K562 (cell line): ENCODE measurements around the gene FBN3. TPM values are rescaled to one million over a fixed set of nuclear protein-coding genes. Genes with fewer than 3 reads are reported as not detected.
A peak's percentile ranks its signal among the peaks of the same experiment; 100 is the strongest.

Experiments used
- CC2D1A ChIP-seq: fragments of 450-650 bp; IDR thresholded peaks from 2 replicates; pipeline ENCODE4 v1.6.1; 2017; ENCODE audit warnings: mild to moderate bottlenecking
- DLX4 ChIP-seq: fragments of 250-450 bp; sonication (Bioruptor Pico); IDR thresholded peaks from 2 replicates; pipeline ENCODE4 v1.6.1; 2021; ENCODE audit warnings: mild to moderate bottlenecking
- MAZ ChIP-seq, 2 experiments: fragments of 450-650 bp in 1 of 2; sonication (generic) in 1 of 2; formaldehyde crosslinking; IDR thresholded peaks in 1 of 2; conservative IDR thresholded peaks in 1 of 2; 2 replicates each; pipeline versions ENCODE4 v1.4.0 to v1.5.0; 2020; ENCODE audit warnings: mild to moderate bottlenecking in 1 of 2, missing genetic modification reagents in 1 of 2
- PHB ChIP-seq: fragments of 250-450 bp; sonication (Bioruptor Pico); IDR thresholded peaks from 2 replicates; pipeline ENCODE4 v1.5.0; 2021
- PRMT5 ChIP-seq: sonication (generic); formaldehyde crosslinking; IDR thresholded peaks from 2 replicates; pipeline ENCODE4 v1.5.0; 2020; ENCODE audit warnings: missing genetic modification reagents
- RAD21 ChIP-seq, 2 experiments: fragments of 250-450 bp in 1 of 2; fragments of 450-650 bp in 1 of 2; sonication (Bioruptor Pico) in 1 of 2; formaldehyde crosslinking in 1 of 2; IDR thresholded peaks in 1 of 2; conservative IDR thresholded peaks in 1 of 2; 2 replicates each; pipeline versions ENCODE4 v1.4.0 to v1.8.0; 2020 to 2022; ENCODE audit warnings: mild to moderate bottlenecking in 2 of 2, moderate library complexity in 1 of 2
- YY1 ChIP-seq, 3 experiments: IDR thresholded peaks; 2 replicates each; pipeline ENCODE4 v1.6.1; 2011; ENCODE audit warnings: low read length in 2 of 3, mild to moderate bottlenecking in 2 of 3, moderate library complexity in 2 of 3, borderline replicate concordance in 1 of 3, control low read depth in 1 of 3, low read depth in 1 of 3; ENCODE audit not compliant: insufficient read depth in 3 of 3, insufficient replicate concordance in 2 of 3, control insufficient read depth in 1 of 3, insufficient read length in 1 of 3; ENCODE audit errors: extremely low read depth in 1 of 3
- polyA plus RNA-seq, 8 experiments: library from polyadenylated mRNA; depleted of rRNA in 4 of 8; stranded (reverse) in 5 of 8; unstranded in 3 of 8; fragments of >200 nt; fragmentation: Nextera tagmentation in 2 of 8; fragmentation: Illumina TruSeq in 1 of 8; extraction: Ambion mirVana in 2 of 8; extraction: Trizol in 1 of 8; gene quantifications; 2 replicates each; pipeline versions ENCODE4 v1.2.1 to v1.2.3, GENCODE V29; 2011 to 2014; ENCODE audit warnings: inconsistent platforms in 1 of 8, missing spikeins in 1 of 8
- total RNA-seq, 7 experiments: library from RNA; depleted of rRNA in 6 of 7; stranded (reverse); fragments of >200 nt in 6 of 7; fragmentation: Illumina TruSeq in 2 of 7; extraction: Trizol in 2 of 7; gene quantifications; 2 replicates each; pipeline versions ENCODE4 v1.2.1 to v1.2.3, GENCODE V29; 2011 to 2021; ENCODE audit warnings: low replicate concordance in 1 of 7
- TF ChIP-seq, protein P1 (sequence below), 2 experiments: IDR thresholded peaks; 2 replicates each; pipeline ENCODE4 v1.6.1; 2011; ENCODE audit warnings: borderline replicate concordance in 1 of 2, control low read depth in 1 of 2, low read depth in 1 of 2, low read length in 1 of 2, mild to moderate bottlenecking in 1 of 2, mixed read lengths in 1 of 2, moderate library complexity in 1 of 2; ENCODE audit not compliant: insufficient read depth in 1 of 2, insufficient read length in 1 of 2, poor library complexity in 1 of 2, severe bottlenecking in 1 of 2; ENCODE audit errors: extremely low read depth in 1 of 2
- TF ChIP-seq, protein P2 (sequence below): IDR thresholded peaks from 2 replicates; pipeline ENCODE4 v1.6.1; 2014; ENCODE audit warnings: antibody characterized with exemption

FBN3 gene
- total and polyA plus RNA-seq, 9 of the 15 experiments (the other 6 are each of a cell fraction or from before 2014, with no cell fraction given) = under 0.01 to 0.29 (median 0.01) TPM; not detected in 4

DNA sequence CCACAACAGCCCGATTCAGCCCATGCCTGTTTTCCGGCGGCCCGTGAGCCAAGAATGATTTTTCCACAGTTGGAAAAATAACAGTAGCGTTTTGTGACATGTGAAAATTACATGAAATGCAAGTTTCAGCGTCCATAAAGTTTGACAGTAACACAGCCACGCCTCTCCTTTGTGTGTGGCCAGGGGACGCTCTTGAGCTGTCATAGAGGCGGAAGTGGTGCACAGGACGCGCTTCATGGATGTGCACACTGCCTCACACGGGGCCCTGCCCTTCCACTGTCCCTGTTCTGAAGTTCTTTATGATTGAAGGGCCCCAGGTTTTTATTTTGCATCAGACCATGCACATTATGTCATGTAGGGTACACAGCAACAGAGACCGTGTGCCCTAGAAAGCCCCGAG lies 131.6 kb downstream of the FBN3 start (continued):
- TF ChIP-seq RAD21 (CRISPR knock-in tag; conservative IDR thresholded peaks at IDR 0.05 in 1 of 2, IDR thresholded peaks at IDR 0.05 in 1 of 2) (peak; percentile 74 to 97), CC2D1A (peak; percentile 55; the same call in 1 of the 2 replicates), DLX4 (CRISPR knock-in tag) (no peak), PHB (no peak), PRMT5 (CRISPR knock-in tag) (no peak), YY1 (IDR thresholded peaks at IDR 0.05; ENCODE audit: borderline replicate concordance in 1 of 3, control insufficient read depth in 1 of 3, extremely low read depth in 1 of 3, insufficient read depth in 3 of 3, insufficient read length in 1 of 3, insufficient replicate concordance in 2 of 3, low read depth in 1 of 3, low read length in 2 of 3) (peak in 1 of 3 experiments; percentile 34), MAZ (CRISPR knock-in tag; conservative IDR thresholded peaks at IDR 0.05 in 1 of 2, IDR thresholded peaks at IDR 0.05 in 1 of 2) (peak in 1 of 2 experiments; percentile 33; a peak in 1 of 4 replicates)
- TF ChIP-seq, protein P1, sequence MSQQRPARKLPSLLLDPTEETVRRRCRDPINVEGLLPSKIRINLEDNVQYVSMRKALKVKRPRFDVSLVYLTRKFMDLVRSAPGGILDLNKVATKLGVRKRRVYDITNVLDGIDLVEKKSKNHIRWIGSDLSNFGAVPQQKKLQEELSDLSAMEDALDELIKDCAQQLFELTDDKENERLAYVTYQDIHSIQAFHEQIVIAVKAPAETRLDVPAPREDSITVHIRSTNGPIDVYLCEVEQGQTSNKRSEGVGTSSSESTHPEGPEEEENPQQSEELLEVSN (IDR thresholded peaks at IDR 0.05; ENCODE audit: borderline replicate concordance in 1 of 2, extremely low read depth in 1 of 2, insufficient read depth in 1 of 2, insufficient read length in 1 of 2, low read depth in 1 of 2, low read length in 1 of 2, poor library complexity in 1 of 2, severe bottlenecking in 1 of 2) = peak in 1 of 2 experiments; percentile 17
- TF ChIP-seq, protein P2, sequence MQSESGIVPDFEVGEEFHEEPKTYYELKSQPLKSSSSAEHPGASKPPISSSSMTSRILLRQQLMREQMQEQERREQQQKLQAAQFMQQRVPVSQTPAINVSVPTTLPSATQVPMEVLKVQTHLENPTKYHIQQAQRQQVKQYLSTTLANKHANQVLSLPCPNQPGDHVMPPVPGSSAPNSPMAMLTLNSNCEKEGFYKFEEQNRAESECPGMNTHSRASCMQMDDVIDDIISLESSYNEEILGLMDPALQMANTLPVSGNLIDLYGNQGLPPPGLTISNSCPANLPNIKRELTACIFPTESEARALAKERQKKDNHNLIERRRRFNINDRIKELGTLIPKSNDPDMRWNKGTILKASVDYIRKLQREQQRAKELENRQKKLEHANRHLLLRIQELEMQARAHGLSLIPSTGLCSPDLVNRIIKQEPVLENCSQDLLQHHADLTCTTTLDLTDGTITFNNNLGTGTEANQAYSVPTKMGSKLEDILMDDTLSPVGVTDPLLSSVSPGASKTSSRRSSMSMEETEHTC = no peak

Other genes starting within 250 kb of the FBN3 start
Only the 7 nearest of the 14 such genes appear.
- gene ELAVL1, start 144.0 kb downstream of the FBN3 start, total RNA-seq (2014; rRNA removed) = 56.5 and 66.5 TPM in 2 replicates
- 69.8 and 72.7 TPM in 2 replicates for gene ELAVL1, start 144.0 kb downstream of the FBN3 start, total RNA-seq (2014; rRNA removed; fragmentation: Illumina TruSeq; extraction: Trizol)
- 80.1 and 83.1 TPM in 2 replicates for gene ELAVL1, start 144.0 kb downstream of the FBN3 start, total RNA-seq (2015; rRNA removed; fragmentation: Illumina TruSeq; extraction: Trizol)
- gene ELAVL1, start 144.0 kb downstream of the FBN3 start, total RNA-seq (2021) = 172 and 176 TPM in 2 replicates
- 46.9 and 69.2 TPM in 2 replicates for gene ELAVL1, start 144.0 kb downstream of the FBN3 start, polyA plus RNA-seq (2011; rRNA removed)
- 149 and 156 TPM in 2 replicates for gene ELAVL1, start 144.0 kb downstream of the FBN3 start, polyA plus RNA-seq (2014; fragmentation: Illumina TruSeq; extraction: Trizol)
- gene ELAVL1, start 144.0 kb downstream of the FBN3 start, polyA plus RNA-seq (2014; fragmentation: Nextera tagmentation; extraction: Ambion mirVana) = 1 to 10 TPM; 4.3 to 6.9 TPM
- gene ELAVL1, start 144.0 kb downstream of the FBN3 start, polyA plus RNA-seq (2014; rRNA removed) = 63.7 and 78.3 TPM in 2 replicates
- gene CCL25, start 96.8 kb downstream of the FBN3 start, total RNA-seq (2014; rRNA removed) = not detected in 2 replicates
- not detected in 2 replicates for gene CCL25, start 96.8 kb downstream of the FBN3 start, total RNA-seq (2014; rRNA removed; fragmentation: Illumina TruSeq; extraction: Trizol)
- not detected in 2 replicates for gene CCL25, start 96.8 kb downstream of the FBN3 start, total RNA-seq (2015; rRNA removed; fragmentation: Illumina TruSeq; extraction: Trizol)
- not detected in 2 replicates for gene CCL25, start 96.8 kb downstream of the FBN3 start, total RNA-seq (2021)
- 0.15 TPM in 1 of 2 replicates, not detected in the other for gene CCL25, start 96.8 kb downstream of the FBN3 start, polyA plus RNA-seq (2011; rRNA removed)
- not detected in 2 replicates for gene CCL25, start 96.8 kb downstream of the FBN3 start, polyA plus RNA-seq (2014; fragmentation: Illumina TruSeq; extraction: Trizol)
- gene CCL25, start 96.8 kb downstream of the FBN3 start, polyA plus RNA-seq (2014; fragmentation: Nextera tagmentation; extraction: Ambion mirVana) = not detected
- not detected in 2 replicates for gene CCL25, start 96.8 kb downstream of the FBN3 start, polyA plus RNA-seq (2014; rRNA removed)
- gene CERS4, start 59.8 kb upstream of the FBN3 start, total RNA-seq (2014; rRNA removed) = 3.8 and 5.2 TPM in 2 replicates
- 1.1 and 1.4 TPM in 2 replicates for gene CERS4, start 59.8 kb upstream of the FBN3 start, total RNA-seq (2014; rRNA removed; fragmentation: Illumina TruSeq; extraction: Trizol)
- 2.0 and 2.8 TPM in 2 replicates for gene CERS4, start 59.8 kb upstream of the FBN3 start, total RNA-seq (2015; rRNA removed; fragmentation: Illumina TruSeq; extraction: Trizol)
- gene CERS4, start 59.8 kb upstream of the FBN3 start, total RNA-seq (2021) = 3.7 and 3.8 TPM in 2 replicates
- gene CERS4, start 59.8 kb upstream of the FBN3 start, polyA plus RNA-seq (2011; rRNA removed) = 4.4 and 7.4 TPM in 2 replicates
- gene CERS4, start 59.8 kb upstream of the FBN3 start, polyA plus RNA-seq (2014; fragmentation: Illumina TruSeq; extraction: Trizol) = 1.3 and 3.1 TPM in 2 replicates
- gene CERS4, start 59.8 kb upstream of the FBN3 start, polyA plus RNA-seq (2014; fragmentation: Nextera tagmentation; extraction: Ambion mirVana) = under 1 TPM in 1 of 2 experiments, not detected in 1; 0.14 TPM
- 4.3 and 5.6 TPM in 2 replicates for gene CERS4, start 59.8 kb upstream of the FBN3 start, polyA plus RNA-seq (2014; rRNA removed)
- 71.4 and 100 TPM in 2 replicates for gene CD320, start 158.8 kb upstream of the FBN3 start, total RNA-seq (2014; rRNA removed)
- gene CD320, start 158.8 kb upstream of the FBN3 start, total RNA-seq (2014; rRNA removed; fragmentation: Illumina TruSeq; extraction: Trizol) = 7.9 and 13.3 TPM in 2 replicates
- gene CD320, start 158.8 kb upstream of the FBN3 start, total RNA-seq (2015; rRNA removed; fragmentation: Illumina TruSeq; extraction: Trizol) = 42.3 and 45.6 TPM in 2 replicates
- 94.5 and 97.0 TPM in 2 replicates for gene CD320, start 158.8 kb upstream of the FBN3 start, total RNA-seq (2021)
- gene CD320, start 158.8 kb upstream of the FBN3 start, polyA plus RNA-seq (2011; rRNA removed) = 34.4 and 42.4 TPM in 2 replicates
- 29.4 and 47.0 TPM in 2 replicates for gene CD320, start 158.8 kb upstream of the FBN3 start, polyA plus RNA-seq (2014; fragmentation: Illumina TruSeq; extraction: Trizol)
- 1 to 10 TPM in 1 of 2 experiments, under 1 TPM in 1; 0.45 to 2.5 TPM for gene CD320, start 158.8 kb upstream of the FBN3 start, polyA plus RNA-seq (2014; fragmentation: Nextera tagmentation; extraction: Ambion mirVana)
- gene CD320, start 158.8 kb upstream of the FBN3 start, polyA plus RNA-seq (2014; rRNA removed) = 75.0 and 81.0 TPM in 2 replicates
- gene NDUFA7, start 171.8 kb upstream of the FBN3 start, total RNA-seq (2014; rRNA removed) = 114 and 148 TPM in 2 replicates
- gene NDUFA7, start 171.8 kb upstream of the FBN3 start, total RNA-seq (2014; rRNA removed; fragmentation: Illumina TruSeq; extraction: Trizol) = 49.8 and 70.8 TPM in 2 replicates
- 134 and 142 TPM in 2 replicates for gene NDUFA7, start 171.8 kb upstream of the FBN3 start, total RNA-seq (2015; rRNA removed; fragmentation: Illumina TruSeq; extraction: Trizol)
- gene NDUFA7, start 171.8 kb upstream of the FBN3 start, total RNA-seq (2021) = 101 and 105 TPM in 2 replicates
- 79.6 and 135 TPM in 2 replicates for gene NDUFA7, start 171.8 kb upstream of the FBN3 start, polyA plus RNA-seq (2011; rRNA removed)
- gene NDUFA7, start 171.8 kb upstream of the FBN3 start, polyA plus RNA-seq (2014; fragmentation: Illumina TruSeq; extraction: Trizol) = 212 and 228 TPM in 2 replicates
- 100 to 1,000 TPM; 312 to 348 TPM for gene NDUFA7, start 171.8 kb upstream of the FBN3 start, polyA plus RNA-seq (2014; fragmentation: Nextera tagmentation; extraction: Ambion mirVana)
- 152 and 187 TPM in 2 replicates for gene NDUFA7, start 171.8 kb upstream of the FBN3 start, polyA plus RNA-seq (2014; rRNA removed)
- gene RPS28, start 171.9 kb upstream of the FBN3 start, total RNA-seq (2014; rRNA removed) = 1,864 and 2,438 TPM in 2 replicates
- 130 and 165 TPM in 2 replicates for gene RPS28, start 171.9 kb upstream of the FBN3 start, total RNA-seq (2014; rRNA removed; fragmentation: Illumina TruSeq; extraction: Trizol)
- 471 and 527 TPM in 2 replicates for gene RPS28, start 171.9 kb upstream of the FBN3 start, total RNA-seq (2015; rRNA removed; fragmentation: Illumina TruSeq; extraction: Trizol)
- gene RPS28, start 171.9 kb upstream of the FBN3 start, total RNA-seq (2021) = 2,747 and 3,081 TPM in 2 replicates
- 662 and 1,013 TPM in 2 replicates for gene RPS28, start 171.9 kb upstream of the FBN3 start, polyA plus RNA-seq (2011; rRNA removed)
- gene RPS28, start 171.9 kb upstream of the FBN3 start, polyA plus RNA-seq (2014; fragmentation: Illumina TruSeq; extraction: Trizol) = 866 and 1,057 TPM in 2 replicates
- 1,000 to 10,000 TPM; 2,724 to 2,827 TPM for gene RPS28, start 171.9 kb upstream of the FBN3 start, polyA plus RNA-seq (2014; fragmentation: Nextera tagmentation; extraction: Ambion mirVana)
- 1,303 and 1,847 TPM in 2 replicates for gene RPS28, start 171.9 kb upstream of the FBN3 start, polyA plus RNA-seq (2014; rRNA removed)
- not detected in 2 replicates for gene KANK3, start 193.7 kb upstream of the FBN3 start, total RNA-seq (2014; rRNA removed)
- gene KANK3, start 193.7 kb upstream of the FBN3 start, total RNA-seq (2014; rRNA removed; fragmentation: Illumina TruSeq; extraction: Trizol) = not detected in 2 replicates
- gene KANK3, start 193.7 kb upstream of the FBN3 start, total RNA-seq (2015; rRNA removed; fragmentation: Illumina TruSeq; extraction: Trizol) = not detected in 2 replicates
- gene KANK3, start 193.7 kb upstream of the FBN3 start, total RNA-seq (2021) = 0.22 and 0.40 TPM in 2 replicates
- gene KANK3, start 193.7 kb upstream of the FBN3 start, polyA plus RNA-seq (2011; rRNA removed) = 0.08 TPM in 2 replicates
- gene KANK3, start 193.7 kb upstream of the FBN3 start, polyA plus RNA-seq (2014; fragmentation: Illumina TruSeq; extraction: Trizol) = 0.06 TPM in 1 of 2 replicates, not detected in the other
- under 1 TPM in 1 of 2 experiments, not detected in 1; 0.03 TPM for gene KANK3, start 193.7 kb upstream of the FBN3 start, polyA plus RNA-seq (2014; fragmentation: Nextera tagmentation; extraction: Ambion mirVana)
- gene KANK3, start 193.7 kb upstream of the FBN3 start, polyA plus RNA-seq (2014; rRNA removed) = not detected in 2 replicates